Ureter (tissue), 1 donor: ENCODE measurements around the gene EYS. TPM values are rescaled to one million over a fixed set of nuclear protein-coding genes. Genes with fewer than 3 reads are reported as not detected.

Experiments
- DNase-seq: peaks from one replicate; pipeline ENCODE4 v3.0.0-alpha.2; 2020; ENCODE audit warnings: low spot score
- total RNA-seq: library from RNA; stranded (reverse); gene quantifications from one replicate; pipeline ENCODE4 v1.2.4, GENCODE V29; 2023
- donor health status: DM: yes; HTN: yes; CAD: no.

EYS gene
- total RNA-seq = not detected

GRCh38 chr6:65707126-65707826 lies at the start of gene EYS:
TSS of gene EYS (minus strand) at chr6:65707226. CDS start at chr6:65495410, 211,816 bp downstream.
- no peak for DNase-seq

GRCh38 chr6:65746302-65746701 lies 39.3 kb upstream of the EYS start:
- DNase-seq = no peak

- DNase-seq = no peak
These were observed 38.6 kb upstream of the EYS start for GRCh38 chr6:65745614-65746013.

- no peak for DNase-seq
These were observed 22.0 kb upstream of the EYS start for GRCh38 chr6:65728879-65729479.

GRCh38 chr6:65719101-65719500 lies 12.1 kb upstream of the EYS start:
- DNase-seq = no peak

GRCh38 chr6:65711531-65711930 lies 4.5 kb upstream of the EYS start:
- no peak for DNase-seq

GRCh38 chr6:65709099-65709830 lies 2.2 kb upstream of the EYS start:
- no peak for DNase-seq

- no peak for DNase-seq
These were observed 1.1 kb upstream of the EYS start for GRCh38 chr6:65708162-65708561.

GRCh38 chr6:65706436-65706835 lies 590 bp downstream of the EYS start:
- no peak for DNase-seq

GRCh38 chr6:65701325-65701724 lies 5.7 kb downstream of the EYS start:
- DNase-seq = no peak

- DNase-seq = no peak
These were observed 6.5 kb downstream of the EYS start for GRCh38 chr6:65700561-65700960.

- DNase-seq = no peak
These were observed 14.9 kb downstream of the EYS start for GRCh38 chr6:65692109-65692508.

- no peak for DNase-seq
These were observed 26.8 kb downstream of the EYS start for GRCh38 chr6:65680232-65680631.

GRCh38 chr6:65671922-65672321 lies 35.1 kb downstream of the EYS start:
- DNase-seq = no peak

- no peak for DNase-seq
These were observed 38.9 kb downstream of the EYS start for GRCh38 chr6:65667916-65668656.

GRCh38 chr6:65650086-65650485 lies 56.9 kb downstream of the EYS start:
- no peak for DNase-seq

GRCh38 chr6:65649392-65649791 lies 57.6 kb downstream of the EYS start:
- no peak for DNase-seq

- no peak for DNase-seq
These were observed 60.5 kb downstream of the EYS start for GRCh38 chr6:65646544-65646943.

GRCh38 chr6:65642776-65643175 lies 64.2 kb downstream of the EYS start:
- no peak for DNase-seq

GRCh38 chr6:65638047-65638831 lies 68.8 kb downstream of the EYS start:
- DNase-seq = no peak

GRCh38 chr6:65637289-65638046 lies 69.6 kb downstream of the EYS start:
- DNase-seq = no peak
